HepG2 (cell line): ENCODE results near the gene RAB24. TPM values are rescaled to one million over a fixed set of nuclear protein-coding genes. Genes with fewer than 3 reads are reported as not detected.

Experiments
- ADNP ChIP-seq: sonication (generic); formaldehyde crosslinking; IDR thresholded peaks from 2 replicates; pipeline ENCODE4 v1.4.0; 2020; ENCODE audit warnings: missing genetic modification reagents
- ATAD3A ChIP-seq: sonication (generic); formaldehyde crosslinking; IDR thresholded peaks from 2 replicates; pipeline ENCODE4 v1.4.0; 2020; ENCODE audit warnings: missing genetic modification reagents
- BORCS8-MEF2B ChIP-seq: sonication (generic); formaldehyde crosslinking; IDR thresholded peaks from 2 replicates; pipeline ENCODE4 v1.8.0; 2022; ENCODE audit warnings: mild to moderate bottlenecking, missing genetic modification reagents
- CBX5 ChIP-seq: sonication (generic); formaldehyde crosslinking; IDR thresholded peaks from 2 replicates; pipeline ENCODE4 v1.4.0; 2020; ENCODE audit warnings: missing genetic modification reagents, borderline replicate concordance
- CCDC6 ChIP-seq: sonication (generic); formaldehyde crosslinking; IDR thresholded peaks from 2 replicates; pipeline ENCODE4 v1.8.1; 2022; ENCODE audit warnings: mild to moderate bottlenecking, missing genetic modification reagents, moderate library complexity
- CHD4 ChIP-seq: fragments of 200-600 bp; sonication (generic); IDR thresholded peaks from 2 replicates; pipeline ENCODE4 v1.7.0; 2017; ENCODE audit warnings: mild to moderate bottlenecking, low read length, borderline replicate concordance
- DR1 ChIP-seq: sonication (generic); formaldehyde crosslinking; IDR thresholded peaks from 2 replicates; pipeline ENCODE4 v1.8.0; 2021; ENCODE audit warnings: mild to moderate bottlenecking, missing genetic modification reagents, inconsistent platforms
- KLF9 ChIP-seq: IDR thresholded peaks from 2 replicates; pipeline ENCODE4 v1.6.1; 2016; ENCODE audit warnings: low read depth
- MAFK ChIP-seq, 2 experiments: IDR thresholded peaks in 1 of 2; conservative IDR thresholded peaks in 1 of 2; 2 replicates each; pipeline ENCODE4 v1.6.1; 2011; ENCODE audit warnings: improper control_type of control experiment in 2 of 2, low read length in 2 of 2
- POLR2G ChIP-seq: fragments of 200-400 bp; formaldehyde crosslinking; IDR thresholded peaks from 2 replicates; pipeline ENCODE4 v1.6.1; 2018; ENCODE audit warnings: mild to moderate bottlenecking, low read depth, low read length, moderate library complexity
- RAD21 ChIP-seq: fragments of 450-650 bp; formaldehyde crosslinking; IDR thresholded peaks from 2 replicates; pipeline ENCODE4 v1.5.0; 2020; ENCODE audit warnings: mild to moderate bottlenecking
- RBM22 ChIP-seq: fragments of 200-400 bp; formaldehyde crosslinking; optimal IDR thresholded peaks from 2 replicates; pipeline ENCODE3; 2017; ENCODE audit warnings: mild to moderate bottlenecking, low read length, moderate library complexity
- ZBTB7A ChIP-seq: sonication (generic); formaldehyde crosslinking; IDR thresholded peaks from 2 replicates; pipeline ENCODE4 v1.8.0; 2022; ENCODE audit warnings: mild to moderate bottlenecking, missing genetic modification reagents
- ZNF333 ChIP-seq: sonication (generic); formaldehyde crosslinking; IDR thresholded peaks from 2 replicates; pipeline ENCODE4 v1.4.0; 2020; ENCODE audit warnings: mild to moderate bottlenecking, missing genetic modification reagents, borderline replicate concordance
- ZNF335 ChIP-seq: sonication (generic); formaldehyde crosslinking; IDR thresholded peaks from 2 replicates; pipeline ENCODE4 v1.4.0; 2020; ENCODE audit warnings: missing genetic modification reagents
- ZNF724P ChIP-seq: sonication (generic); formaldehyde crosslinking; IDR thresholded peaks from 2 replicates; pipeline ENCODE4 v1.8.0; 2022; ENCODE audit warnings: missing genetic modification reagents, borderline replicate concordance
- ZNF841 ChIP-seq: sonication (generic); formaldehyde crosslinking; IDR thresholded peaks from 2 replicates; pipeline ENCODE4 v1.8.1; 2023; ENCODE audit warnings: missing genetic modification reagents, borderline replicate concordance
- polyA plus RNA-seq, 8 experiments: library from polyadenylated mRNA; depleted of rRNA in 3 of 8; stranded (reverse) in 7 of 8; unstranded in 1 of 8; fragments of >200 nt; fragmentation: Illumina TruSeq in 4 of 8; extraction: Trizol in 4 of 8; gene quantifications; 2 replicates each; pipeline versions ENCODE4 v1.2.1 to v1.2.3, GENCODE V29; 2011 to 2016; ENCODE audit warnings: low read depth in 4 of 8, missing spikeins in 1 of 8, mixed read lengths in 1 of 8; ENCODE audit not compliant: insufficient read depth in 1 of 8
- total RNA-seq, 5 experiments: library from RNA; depleted of rRNA; stranded (reverse); fragments of >200 nt; fragmentation: Illumina TruSeq; extraction: Trizol; gene quantifications; 2 replicates each; pipeline ENCODE4 v1.2.3, GENCODE V29; 2016; ENCODE audit warnings: low read depth in 1 of 5
- TF ChIP-seq, protein P1 (sequence below): sonication (generic); formaldehyde crosslinking; IDR thresholded peaks from 2 replicates; pipeline ENCODE4 v1.5.1; 2020; ENCODE audit warnings: missing genetic modification reagents, mild to moderate bottlenecking, borderline replicate concordance
- TF ChIP-seq, protein P2 (sequence below): sonication (generic); formaldehyde crosslinking; IDR thresholded peaks from 2 replicates; pipeline ENCODE4 v1.9.0; 2022; ENCODE audit warnings: low read depth, missing genetic modification reagents
- TF ChIP-seq, protein P3 (sequence below): IDR thresholded peaks from 2 replicates; pipeline ENCODE4 v1.6.1; 2016; ENCODE audit warnings: mild to moderate bottlenecking, missing biosample characterization, missing genetic modification reagents
- TF ChIP-seq, protein P4 (sequence below): sonication (generic); formaldehyde crosslinking; IDR thresholded peaks from 2 replicates; pipeline ENCODE4 v1.5.0; 2020; ENCODE audit warnings: missing genetic modification reagents
- TF ChIP-seq, protein P5 (sequence below): sonication (generic); formaldehyde crosslinking; IDR thresholded peaks from 2 replicates; pipeline ENCODE4 v1.8.0; 2023; ENCODE audit warnings: mild to moderate bottlenecking, missing genetic modification reagents
- TF ChIP-seq, protein P6 (sequence below): sonication (generic); formaldehyde crosslinking; IDR thresholded peaks from 2 replicates; pipeline ENCODE4 v1.5.0; 2020; ENCODE audit warnings: missing genetic modification reagents, mild to moderate bottlenecking, borderline replicate concordance

The RAB24 gene
- total and polyA plus RNA-seq, 2 of the 13 experiments (the other 11 are each of a cell fraction or from before 2014, with no cell fraction given), result 22.9 to 63.7 TPM

DNA sequence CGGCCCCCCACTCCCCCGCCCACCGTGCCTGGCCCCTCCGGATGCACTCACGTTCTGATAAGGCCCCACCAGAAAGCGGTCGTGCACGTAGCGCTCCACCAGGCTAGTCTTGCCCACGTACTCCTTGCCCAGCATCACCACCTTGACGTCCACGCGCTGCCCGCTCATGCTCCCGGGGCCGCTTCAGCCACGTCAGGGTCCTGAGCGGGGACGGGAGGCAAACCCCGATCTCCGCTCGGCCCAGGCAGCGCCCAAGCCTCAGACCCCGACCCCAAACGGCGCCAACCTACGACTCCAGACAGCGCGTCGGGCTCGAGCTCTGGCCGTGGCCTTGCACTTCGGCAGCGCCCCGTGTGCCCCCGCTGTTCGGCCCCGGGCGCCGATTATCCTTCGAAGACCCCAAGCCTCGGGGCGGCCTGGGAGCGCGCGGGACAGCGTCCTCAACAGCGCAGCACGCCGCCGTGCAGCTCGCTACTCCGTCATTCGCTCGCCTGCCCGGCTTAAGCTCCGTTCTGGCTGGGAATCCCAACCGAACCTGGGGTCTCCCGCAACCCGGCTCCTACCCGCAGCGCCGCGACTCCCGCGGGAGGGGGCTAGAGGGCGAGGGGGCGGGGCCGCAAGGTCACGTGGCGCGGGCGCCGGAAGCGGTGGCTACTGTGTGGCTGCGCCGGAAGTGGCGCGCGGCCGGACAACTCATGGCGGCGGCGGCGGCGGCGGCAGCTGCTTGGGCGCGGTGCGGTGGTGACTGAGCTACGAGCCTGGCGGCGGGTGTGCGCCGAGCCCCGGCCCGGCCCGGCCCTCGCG is at the start of gene RAB24, which contains the start of gene PRELID1 (continued):
- TF ChIP-seq, protein P1, sequence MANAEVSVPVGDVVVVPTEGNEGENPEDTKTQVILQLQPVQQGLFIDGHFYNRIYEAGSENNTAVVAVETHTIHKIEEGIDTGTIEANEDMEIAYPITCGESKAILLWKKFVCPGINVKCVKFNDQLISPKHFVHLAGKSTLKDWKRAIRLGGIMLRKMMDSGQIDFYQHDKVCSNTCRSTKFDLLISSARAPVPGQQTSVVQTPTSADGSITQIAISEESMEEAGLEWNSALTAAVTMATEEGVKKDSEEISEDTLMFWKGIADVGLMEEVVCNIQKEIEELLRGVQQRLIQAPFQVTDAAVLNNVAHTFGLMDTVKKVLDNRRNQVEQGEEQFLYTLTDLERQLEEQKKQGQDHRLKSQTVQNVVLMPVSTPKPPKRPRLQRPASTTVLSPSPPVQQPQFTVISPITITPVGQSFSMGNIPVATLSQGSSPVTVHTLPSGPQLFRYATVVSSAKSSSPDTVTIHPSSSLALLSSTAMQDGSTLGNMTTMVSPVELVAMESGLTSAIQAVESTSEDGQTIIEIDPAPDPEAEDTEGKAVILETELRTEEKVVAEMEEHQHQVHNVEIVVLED (CRISPR knock-in tag), result peak; percentile 58; the same call in 1 of the 2 replicates
- TF ChIP-seq RBM22 (no peak), CHD4 (no peak), MAFK (conservative IDR thresholded peaks at IDR 0.05 in 1 of 2, IDR thresholded peaks at IDR 0.05 in 1 of 2; ENCODE audit: low read length in 2 of 2) (no peak), ZNF335 (CRISPR knock-in tag) (0 out of 2 replicates have a peak, but pooled peaks have one; percentile 44), ZNF333 (CRISPR knock-in tag) (peak; percentile 70; the same call in 1 of the 2 replicates), ZNF841 (peak; percentile 69; the same call in 1 of the 2 replicates), CCDC6 (CRISPR knock-in tag) (peak; percentile 93), DR1 (CRISPR knock-in tag) (peak; percentile 81), BORCS8-MEF2B (peak; percentile 59), ZNF724P (CRISPR knock-in tag) (peak; percentile 77; the same call in 1 of the 2 replicates), RAD21 (0 out of 2 replicates have a peak, but pooled peaks have one; percentile 17), ATAD3A (no peak), KLF9 (CRISPR knock-in tag) (peak; percentile 48; the same call in 1 of the 2 replicates), CBX5 (CRISPR knock-in tag) (no peak; the same call in 1 of the 2 replicates), POLR2G (peak; percentile 86), ADNP (CRISPR knock-in tag) (no peak), ZBTB7A (CRISPR knock-in tag) (peak; percentile 95)
- TF ChIP-seq, protein P2, sequence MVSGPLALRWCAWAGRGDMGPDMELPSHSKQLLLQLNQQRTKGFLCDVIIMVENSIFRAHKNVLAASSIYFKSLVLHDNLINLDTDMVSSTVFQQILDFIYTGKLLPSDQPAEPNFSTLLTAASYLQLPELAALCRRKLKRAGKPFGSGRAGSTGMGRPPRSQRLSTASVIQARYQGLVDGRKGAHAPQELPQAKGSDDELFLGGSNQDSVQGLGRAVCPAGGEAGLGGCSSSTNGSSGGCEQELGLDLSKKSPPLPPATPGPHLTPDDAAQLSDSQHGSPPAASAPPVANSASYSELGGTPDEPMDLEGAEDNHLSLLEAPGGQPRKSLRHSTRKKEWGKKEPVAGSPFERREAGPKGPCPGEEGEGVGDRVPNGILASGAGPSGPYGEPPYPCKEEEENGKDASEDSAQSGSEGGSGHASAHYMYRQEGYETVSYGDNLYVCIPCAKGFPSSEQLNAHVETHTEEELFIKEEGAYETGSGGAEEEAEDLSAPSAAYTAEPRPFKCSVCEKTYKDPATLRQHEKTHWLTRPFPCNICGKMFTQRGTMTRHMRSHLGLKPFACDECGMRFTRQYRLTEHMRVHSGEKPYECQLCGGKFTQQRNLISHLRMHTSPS (CRISPR knock-in tag), result no peak
- TF ChIP-seq, protein P3, sequence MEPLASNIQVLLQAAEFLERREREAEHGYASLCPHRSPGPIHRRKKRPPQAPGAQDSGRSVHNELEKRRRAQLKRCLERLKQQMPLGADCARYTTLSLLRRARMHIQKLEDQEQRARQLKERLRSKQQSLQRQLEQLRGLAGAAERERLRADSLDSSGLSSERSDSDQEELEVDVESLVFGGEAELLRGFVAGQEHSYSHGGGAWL (CRISPR knock-in tag), result peak; percentile 87
- TF ChIP-seq, protein P4, sequence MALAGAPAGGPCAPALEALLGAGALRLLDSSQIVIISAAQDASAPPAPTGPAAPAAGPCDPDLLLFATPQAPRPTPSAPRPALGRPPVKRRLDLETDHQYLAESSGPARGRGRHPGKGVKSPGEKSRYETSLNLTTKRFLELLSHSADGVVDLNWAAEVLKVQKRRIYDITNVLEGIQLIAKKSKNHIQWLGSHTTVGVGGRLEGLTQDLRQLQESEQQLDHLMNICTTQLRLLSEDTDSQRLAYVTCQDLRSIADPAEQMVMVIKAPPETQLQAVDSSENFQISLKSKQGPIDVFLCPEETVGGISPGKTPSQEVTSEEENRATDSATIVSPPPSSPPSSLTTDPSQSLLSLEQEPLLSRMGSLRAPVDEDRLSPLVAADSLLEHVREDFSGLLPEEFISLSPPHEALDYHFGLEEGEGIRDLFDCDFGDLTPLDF, result 0 out of 2 replicates have a peak, but pooled peaks have one; percentile 53
- TF ChIP-seq, protein P5, sequence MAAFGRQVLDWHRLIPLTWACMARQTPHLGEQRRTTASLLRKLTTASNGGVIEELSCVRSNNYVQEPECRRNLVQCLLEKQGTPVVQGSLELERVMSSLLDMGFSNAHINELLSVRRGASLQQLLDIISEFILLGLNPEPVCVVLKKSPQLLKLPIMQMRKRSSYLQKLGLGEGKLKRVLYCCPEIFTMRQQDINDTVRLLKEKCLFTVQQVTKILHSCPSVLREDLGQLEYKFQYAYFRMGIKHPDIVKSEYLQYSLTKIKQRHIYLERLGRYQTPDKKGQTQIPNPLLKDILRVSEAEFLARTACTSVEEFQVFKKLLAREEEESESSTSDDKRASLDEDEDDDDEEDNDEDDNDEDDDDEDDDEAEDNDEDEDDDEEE (CRISPR knock-in tag), result no peak; the same call in 1 of the 2 replicates
- TF ChIP-seq, protein P6, sequence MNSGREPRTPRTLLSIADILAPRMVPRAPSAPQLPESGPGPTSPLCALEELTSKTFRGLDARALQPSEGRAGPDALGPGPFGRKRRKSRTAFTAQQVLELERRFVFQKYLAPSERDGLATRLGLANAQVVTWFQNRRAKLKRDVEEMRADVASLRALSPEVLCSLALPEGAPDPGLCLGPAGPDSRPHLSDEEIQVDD (CRISPR knock-in tag), result peak; percentile 86
